ENCODE measurements around the gene CASP14. TPM values are rescaled to one million over a fixed set of nuclear protein-coding genes. Genes with fewer than 3 reads are reported as not detected.
"Not testable (repeated sequence)": the region's sequence is repeated elsewhere in the genome, so short reads cannot be mapped to it uniquely, and the experiment has no call there.

The CASP14 gene
- total and polyA plus RNA-seq, 2 of the 13 experiments (the other 11 are each of a cell fraction or from before 2014, with no cell fraction given): not detected

DNA sequence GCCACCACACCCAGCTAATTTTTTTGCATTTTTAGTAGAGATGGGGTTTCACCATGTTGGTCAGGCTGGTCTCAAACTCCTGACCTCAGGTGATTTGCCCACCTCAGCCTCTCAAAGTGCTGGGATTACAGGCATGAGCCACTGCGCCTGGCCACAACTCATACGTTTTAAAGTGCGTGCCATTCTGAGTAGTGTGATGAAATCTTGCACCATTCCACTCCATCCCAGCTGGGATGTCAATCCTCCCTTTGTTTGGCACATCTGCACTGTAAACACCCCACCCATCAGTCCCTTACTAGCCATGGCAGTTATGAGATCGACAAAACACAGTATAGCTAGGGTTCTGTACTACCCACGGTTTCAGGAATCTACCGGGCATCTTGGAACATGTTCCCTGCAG is 48.7 kb downstream of the CASP14 start (continued):
- peak; percentile 99 for TF ChIP-seq ZNF264 (CRISPR knock-in tag; IDR thresholded peaks at IDR 0.05)
- peak; percentile 96 for TF ChIP-seq ZNF12 (CRISPR knock-in tag; IDR thresholded peaks at IDR 0.05)
- TF ChIP-seq ZSCAN22 (CRISPR knock-in tag; IDR thresholded peaks at IDR 0.05): 0 out of 2 replicates have a peak, but pooled peaks have one; percentile 73
- TF ChIP-seq, protein P1, sequence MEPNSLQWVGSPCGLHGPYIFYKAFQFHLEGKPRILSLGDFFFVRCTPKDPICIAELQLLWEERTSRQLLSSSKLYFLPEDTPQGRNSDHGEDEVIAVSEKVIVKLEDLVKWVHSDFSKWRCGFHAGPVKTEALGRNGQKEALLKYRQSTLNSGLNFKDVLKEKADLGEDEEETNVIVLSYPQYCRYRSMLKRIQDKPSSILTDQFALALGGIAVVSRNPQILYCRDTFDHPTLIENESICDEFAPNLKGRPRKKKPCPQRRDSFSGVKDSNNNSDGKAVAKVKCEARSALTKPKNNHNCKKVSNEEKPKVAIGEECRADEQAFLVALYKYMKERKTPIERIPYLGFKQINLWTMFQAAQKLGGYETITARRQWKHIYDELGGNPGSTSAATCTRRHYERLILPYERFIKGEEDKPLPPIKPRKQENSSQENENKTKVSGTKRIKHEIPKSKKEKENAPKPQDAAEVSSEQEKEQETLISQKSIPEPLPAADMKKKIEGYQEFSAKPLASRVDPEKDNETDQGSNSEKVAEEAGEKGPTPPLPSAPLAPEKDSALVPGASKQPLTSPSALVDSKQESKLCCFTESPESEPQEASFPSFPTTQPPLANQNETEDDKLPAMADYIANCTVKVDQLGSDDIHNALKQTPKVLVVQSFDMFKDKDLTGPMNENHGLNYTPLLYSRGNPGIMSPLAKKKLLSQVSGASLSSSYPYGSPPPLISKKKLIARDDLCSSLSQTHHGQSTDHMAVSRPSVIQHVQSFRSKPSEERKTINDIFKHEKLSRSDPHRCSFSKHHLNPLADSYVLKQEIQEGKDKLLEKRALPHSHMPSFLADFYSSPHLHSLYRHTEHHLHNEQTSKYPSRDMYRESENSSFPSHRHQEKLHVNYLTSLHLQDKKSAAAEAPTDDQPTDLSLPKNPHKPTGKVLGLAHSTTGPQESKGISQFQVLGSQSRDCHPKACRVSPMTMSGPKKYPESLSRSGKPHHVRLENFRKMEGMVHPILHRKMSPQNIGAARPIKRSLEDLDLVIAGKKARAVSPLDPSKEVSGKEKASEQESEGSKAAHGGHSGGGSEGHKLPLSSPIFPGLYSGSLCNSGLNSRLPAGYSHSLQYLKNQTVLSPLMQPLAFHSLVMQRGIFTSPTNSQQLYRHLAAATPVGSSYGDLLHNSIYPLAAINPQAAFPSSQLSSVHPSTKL (CRISPR knock-in tag; IDR thresholded peaks at IDR 0.05): peak; percentile 68
- TF ChIP-seq, protein P2, sequence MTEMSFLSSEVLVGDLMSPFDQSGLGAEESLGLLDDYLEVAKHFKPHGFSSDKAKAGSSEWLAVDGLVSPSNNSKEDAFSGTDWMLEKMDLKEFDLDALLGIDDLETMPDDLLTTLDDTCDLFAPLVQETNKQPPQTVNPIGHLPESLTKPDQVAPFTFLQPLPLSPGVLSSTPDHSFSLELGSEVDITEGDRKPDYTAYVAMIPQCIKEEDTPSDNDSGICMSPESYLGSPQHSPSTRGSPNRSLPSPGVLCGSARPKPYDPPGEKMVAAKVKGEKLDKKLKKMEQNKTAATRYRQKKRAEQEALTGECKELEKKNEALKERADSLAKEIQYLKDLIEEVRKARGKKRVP (CRISPR knock-in tag; IDR thresholded peaks at IDR 0.05): peak in 1 of 2 experiments; percentile 99; a peak in 2 of 4 replicates
- peak; percentile 77 for TF ChIP-seq ZNF644 (CRISPR knock-in tag; IDR thresholded peaks at IDR 0.05; ENCODE audit: low read depth)
- TF ChIP-seq FOXA1, FOXP1 (IDR thresholded peaks at IDR 0.05): not testable (repeated sequence)
- peak; percentile 84 for TF ChIP-seq FOXA1 (CRISPR knock-in tag; IDR thresholded peaks at IDR 0.05)
- TF ChIP-seq, protein P3, sequence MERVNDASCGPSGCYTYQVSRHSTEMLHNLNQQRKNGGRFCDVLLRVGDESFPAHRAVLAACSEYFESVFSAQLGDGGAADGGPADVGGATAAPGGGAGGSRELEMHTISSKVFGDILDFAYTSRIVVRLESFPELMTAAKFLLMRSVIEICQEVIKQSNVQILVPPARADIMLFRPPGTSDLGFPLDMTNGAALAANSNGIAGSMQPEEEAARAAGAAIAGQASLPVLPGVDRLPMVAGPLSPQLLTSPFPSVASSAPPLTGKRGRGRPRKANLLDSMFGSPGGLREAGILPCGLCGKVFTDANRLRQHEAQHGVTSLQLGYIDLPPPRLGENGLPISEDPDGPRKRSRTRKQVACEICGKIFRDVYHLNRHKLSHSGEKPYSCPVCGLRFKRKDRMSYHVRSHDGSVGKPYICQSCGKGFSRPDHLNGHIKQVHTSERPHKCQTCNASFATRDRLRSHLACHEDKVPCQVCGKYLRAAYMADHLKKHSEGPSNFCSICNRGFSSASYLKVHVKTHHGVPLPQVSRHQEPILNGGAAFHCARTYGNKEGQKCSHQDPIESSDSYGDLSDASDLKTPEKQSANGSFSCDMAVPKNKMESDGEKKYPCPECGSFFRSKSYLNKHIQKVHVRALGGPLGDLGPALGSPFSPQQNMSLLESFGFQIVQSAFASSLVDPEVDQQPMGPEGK (CRISPR knock-in tag; IDR thresholded peaks at IDR 0.05): peak; percentile 21; the same call in 1 of the 2 replicates
- peak; percentile 74 for TF ChIP-seq FOXP1 (CRISPR knock-in tag; IDR thresholded peaks at IDR 0.05)
- 0 out of 2 replicates have a peak, but pooled peaks have one; percentile 31 for TF ChIP-seq KDM2A (CRISPR knock-in tag; IDR thresholded peaks at IDR 0.05; ENCODE audit: borderline replicate concordance, low read depth)
- peak; percentile 62 for TF ChIP-seq TEAD3 (CRISPR knock-in tag; optimal IDR thresholded peaks at IDR 0.05; ENCODE audit: borderline replicate concordance)
- TF ChIP-seq, protein P4, sequence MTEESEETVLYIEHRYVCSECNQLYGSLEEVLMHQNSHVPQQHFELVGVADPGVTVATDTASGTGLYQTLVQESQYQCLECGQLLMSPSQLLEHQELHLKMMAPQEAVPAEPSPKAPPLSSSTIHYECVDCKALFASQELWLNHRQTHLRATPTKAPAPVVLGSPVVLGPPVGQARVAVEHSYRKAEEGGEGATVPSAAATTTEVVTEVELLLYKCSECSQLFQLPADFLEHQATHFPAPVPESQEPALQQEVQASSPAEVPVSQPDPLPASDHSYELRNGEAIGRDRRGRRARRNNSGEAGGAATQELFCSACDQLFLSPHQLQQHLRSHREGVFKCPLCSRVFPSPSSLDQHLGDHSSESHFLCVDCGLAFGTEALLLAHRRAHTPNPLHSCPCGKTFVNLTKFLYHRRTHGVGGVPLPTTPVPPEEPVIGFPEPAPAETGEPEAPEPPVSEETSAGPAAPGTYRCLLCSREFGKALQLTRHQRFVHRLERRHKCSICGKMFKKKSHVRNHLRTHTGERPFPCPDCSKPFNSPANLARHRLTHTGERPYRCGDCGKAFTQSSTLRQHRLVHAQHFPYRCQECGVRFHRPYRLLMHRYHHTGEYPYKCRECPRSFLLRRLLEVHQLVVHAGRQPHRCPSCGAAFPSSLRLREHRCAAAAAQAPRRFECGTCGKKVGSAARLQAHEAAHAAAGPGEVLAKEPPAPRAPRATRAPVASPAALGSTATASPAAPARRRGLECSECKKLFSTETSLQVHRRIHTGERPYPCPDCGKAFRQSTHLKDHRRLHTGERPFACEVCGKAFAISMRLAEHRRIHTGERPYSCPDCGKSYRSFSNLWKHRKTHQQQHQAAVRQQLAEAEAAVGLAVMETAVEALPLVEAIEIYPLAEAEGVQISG (CRISPR knock-in tag; IDR thresholded peaks at IDR 0.05): peak; percentile 24; the same call in 1 of the 2 replicates
- TF ChIP-seq ZBTB42 (CRISPR knock-in tag; IDR thresholded peaks at IDR 0.05): peak; percentile 97
- peak; percentile 74; the same call in 1 of the 2 replicates for TF ChIP-seq FOXK1 (CRISPR knock-in tag; IDR thresholded peaks at IDR 0.05; ENCODE audit: borderline replicate concordance, low read depth)
- peak; percentile 49; the same call in 1 of the 2 replicates for TF ChIP-seq ZNF878 (CRISPR knock-in tag; IDR thresholded peaks at IDR 0.05)
- TF ChIP-seq KLF6 (CRISPR knock-in tag; IDR thresholded peaks at IDR 0.05): peak; percentile 51; the same call in 1 of the 2 replicates
- TF ChIP-seq HDAC2 (CRISPR knock-in tag; IDR thresholded peaks at IDR 0.05): 0 out of 2 replicates have a peak, but pooled peaks have one; percentile 33
- peak; percentile 88 for TF ChIP-seq FOXA3 (CRISPR knock-in tag; IDR thresholded peaks at IDR 0.05)
- TF ChIP-seq FOXK2 (IDR thresholded peaks at IDR 0.05): 0 out of 2 replicates have a peak, but pooled peaks have one; percentile 28
- TF ChIP-seq KDM1A (CRISPR knock-in tag; IDR thresholded peaks at IDR 0.05): peak; percentile 63; the same call in 1 of the 2 replicates
